ENCODE results near the gene RAPGEFL1.

The RAPGEFL1 gene

GRCh38 chr17:40173091-40173777, 4.0 kb upstream of the RAPGEFL1 start:
- H3K9me3 ChIP-seq (ENCODE audit: control insufficient read depth, insufficient read depth, low read length): no peaks in the 10 kb centered on the region
- H3F3A ChIP-seq (ENCODE audit: control insufficient read depth, insufficient read depth): peaks cover 9% of the 10 kb centered on the region
- H3K4me2 ChIP-seq (ENCODE audit: low read length): no peak overlapping the region
- H3K9me2 ChIP-seq (replicated peaks; ENCODE audit: control insufficient read depth, low read length): no peaks in the 10 kb centered on the region
- peaks cover 14% of the 10 kb centered on the region for H3K4me1 ChIP-seq (ENCODE audit: control insufficient read depth, low read length)
- H3K36me3 ChIP-seq (ENCODE audit: control insufficient read depth, low read length): peaks cover 55% of the 10 kb centered on the region
- H3K4me3 ChIP-seq (ENCODE audit: low read length): no peak overlapping the region
- H4K20me1 ChIP-seq (ENCODE audit: control insufficient read depth, insufficient read depth, low read depth, low read length): no peaks in the 10 kb centered on the region
- H3K27me3 ChIP-seq (ENCODE audit: control insufficient read depth, low read length): no peaks in the 10 kb centered on the region
- TF ChIP-seq CTCF (IDR thresholded peaks at IDR 0.05; ENCODE audit: low read depth, low read length, poor library complexity, severe bottlenecking): no peak
- TF ChIP-seq EZH2phosphoT487 (IDR thresholded peaks at IDR 0.05; ENCODE audit: borderline replicate concordance, low read length): no peak
- H3K27ac ChIP-seq (ENCODE audit: low read depth, low read length): no peak overlapping the region
- H3K79me2 ChIP-seq (ENCODE audit: control insufficient read depth, low read length): 0 out of 2 replicates have a peak, but pooled peaks cover 2% of the 10 kb centered on the region

- no peak overlapping the region for H3K4me3 ChIP-seq (ENCODE audit: low read length)
- H3F3A ChIP-seq (ENCODE audit: control insufficient read depth, insufficient read depth): peaks cover 9% of the 10 kb centered on the region
- TF ChIP-seq EZH2phosphoT487 (IDR thresholded peaks at IDR 0.05; ENCODE audit: borderline replicate concordance, low read length): no peak
- no peak for TF ChIP-seq CTCF (IDR thresholded peaks at IDR 0.05; ENCODE audit: low read depth, low read length, poor library complexity, severe bottlenecking)
- no peak overlapping the region for H3K4me2 ChIP-seq (ENCODE audit: low read length)
- peaks cover 14% of the 10 kb centered on the region for H3K4me1 ChIP-seq (ENCODE audit: control insufficient read depth, low read length)
- no peak overlapping the region for H3K27ac ChIP-seq (ENCODE audit: low read depth, low read length)
- H3K9me2 ChIP-seq (replicated peaks; ENCODE audit: control insufficient read depth, low read length): no peaks in the 10 kb centered on the region
- H4K20me1 ChIP-seq (ENCODE audit: control insufficient read depth, insufficient read depth, low read depth, low read length): no peaks in the 10 kb centered on the region
- no peaks in the 10 kb centered on the region for H3K9me3 ChIP-seq (ENCODE audit: control insufficient read depth, insufficient read depth, low read length)
- H3K27me3 ChIP-seq (ENCODE audit: control insufficient read depth, low read length): no peaks in the 10 kb centered on the region
- peaks cover 50% of the 10 kb centered on the region for H3K36me3 ChIP-seq (ENCODE audit: control insufficient read depth, low read length)
- H3K79me2 ChIP-seq (ENCODE audit: control insufficient read depth, low read length): no peaks in the 10 kb centered on the region
Measured at GRCh38 chr17:40173778-40174135, 3.5 kb upstream of the RAPGEFL1 start.

- H3F3A ChIP-seq (ENCODE audit: control insufficient read depth, insufficient read depth): peaks cover 9% of the 10 kb centered on the region
- no peaks in the 10 kb centered on the region for H3K9me2 ChIP-seq (replicated peaks; ENCODE audit: control insufficient read depth, low read length)
- H3K4me3 ChIP-seq (ENCODE audit: low read length): no peak overlapping the region
- H3K36me3 ChIP-seq (ENCODE audit: control insufficient read depth, low read length): peaks cover 42% of the 10 kb centered on the region
- H3K9me3 ChIP-seq (ENCODE audit: control insufficient read depth, insufficient read depth, low read length): no peaks in the 10 kb centered on the region
- H3K79me2 ChIP-seq (ENCODE audit: control insufficient read depth, low read length): no peaks in the 10 kb centered on the region
- H3K27me3 ChIP-seq (ENCODE audit: control insufficient read depth, low read length): no peaks in the 10 kb centered on the region
- no peak for TF ChIP-seq CTCF (IDR thresholded peaks at IDR 0.05; ENCODE audit: low read depth, low read length, poor library complexity, severe bottlenecking)
- TF ChIP-seq EZH2phosphoT487 (IDR thresholded peaks at IDR 0.05; ENCODE audit: borderline replicate concordance, low read length): no peak
- H4K20me1 ChIP-seq (ENCODE audit: control insufficient read depth, insufficient read depth, low read depth, low read length): no peaks in the 10 kb centered on the region
- no peak overlapping the region for H3K27ac ChIP-seq (ENCODE audit: low read depth, low read length)
- H3K4me1 ChIP-seq (ENCODE audit: control insufficient read depth, low read length): peaks cover 14% of the 10 kb centered on the region
- H3K4me2 ChIP-seq (ENCODE audit: low read length): no peak overlapping the region
Measured at GRCh38 chr17:40174514-40174913, 2.8 kb upstream of the RAPGEFL1 start.
